SW480 (cell line): ENCODE measurements around the gene GAA.

Experiments
- DNase-seq: peaks from one replicate; pipeline ENCODE4 v3.0.0-alpha.2; 2016; ENCODE audit warnings: low spot score

GAA gene

GRCh38 chr17:80104321-80104955 is 3.1 kb downstream of the GAA start:
- DNase-seq = no peak

DNA sequence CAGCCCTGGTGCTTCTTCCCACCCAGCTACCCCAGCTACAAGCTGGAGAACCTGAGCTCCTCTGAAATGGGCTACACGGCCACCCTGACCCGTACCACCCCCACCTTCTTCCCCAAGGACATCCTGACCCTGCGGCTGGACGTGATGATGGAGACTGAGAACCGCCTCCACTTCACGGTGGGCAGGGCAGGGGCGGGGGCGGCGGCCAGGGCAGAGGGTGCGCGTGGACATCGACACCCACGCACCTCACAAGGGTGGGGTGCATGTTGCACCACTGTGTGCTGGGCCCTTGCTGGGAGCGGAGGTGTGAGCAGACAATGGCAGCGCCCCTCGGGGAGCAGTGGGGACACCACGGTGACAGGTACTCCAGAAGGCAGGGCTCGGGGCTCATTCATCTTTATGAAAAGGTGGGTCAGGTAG is 3.6 kb downstream of the GAA start:
- DNase-seq = no peak

GRCh38 chr17:80105762-80106161 is 4.4 kb downstream of the GAA start:
- no peak for DNase-seq

DNA sequence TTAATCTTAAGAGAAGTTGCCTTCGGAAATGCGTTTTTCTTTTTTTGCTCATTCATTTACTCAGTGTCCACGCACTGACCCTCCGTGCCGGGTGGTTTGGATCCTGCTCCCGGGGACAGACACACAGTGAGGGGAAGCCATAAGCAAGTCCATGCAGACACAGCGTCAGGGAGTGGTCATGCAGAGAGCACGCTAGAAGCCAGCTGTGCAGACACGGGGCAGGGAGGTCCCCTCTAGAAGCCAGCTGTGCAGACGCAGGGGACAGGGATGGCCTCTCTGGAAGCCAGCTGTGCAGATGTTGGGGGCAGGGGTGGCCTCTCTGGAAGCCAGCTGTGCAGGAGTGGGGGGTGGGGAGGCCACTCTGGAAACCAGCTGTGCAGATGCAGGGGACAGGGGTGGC is 4.8 kb downstream of the GAA start:
- no peak for DNase-seq

- DNase-seq = no peak
These were observed 5.4 kb downstream of the GAA start for GRCh38 chr17:80106751-80107150.

- DNase-seq = no peak
These were observed 6.0 kb downstream of the GAA start for GRCh38 chr17:80107231-80108021.

DNA sequence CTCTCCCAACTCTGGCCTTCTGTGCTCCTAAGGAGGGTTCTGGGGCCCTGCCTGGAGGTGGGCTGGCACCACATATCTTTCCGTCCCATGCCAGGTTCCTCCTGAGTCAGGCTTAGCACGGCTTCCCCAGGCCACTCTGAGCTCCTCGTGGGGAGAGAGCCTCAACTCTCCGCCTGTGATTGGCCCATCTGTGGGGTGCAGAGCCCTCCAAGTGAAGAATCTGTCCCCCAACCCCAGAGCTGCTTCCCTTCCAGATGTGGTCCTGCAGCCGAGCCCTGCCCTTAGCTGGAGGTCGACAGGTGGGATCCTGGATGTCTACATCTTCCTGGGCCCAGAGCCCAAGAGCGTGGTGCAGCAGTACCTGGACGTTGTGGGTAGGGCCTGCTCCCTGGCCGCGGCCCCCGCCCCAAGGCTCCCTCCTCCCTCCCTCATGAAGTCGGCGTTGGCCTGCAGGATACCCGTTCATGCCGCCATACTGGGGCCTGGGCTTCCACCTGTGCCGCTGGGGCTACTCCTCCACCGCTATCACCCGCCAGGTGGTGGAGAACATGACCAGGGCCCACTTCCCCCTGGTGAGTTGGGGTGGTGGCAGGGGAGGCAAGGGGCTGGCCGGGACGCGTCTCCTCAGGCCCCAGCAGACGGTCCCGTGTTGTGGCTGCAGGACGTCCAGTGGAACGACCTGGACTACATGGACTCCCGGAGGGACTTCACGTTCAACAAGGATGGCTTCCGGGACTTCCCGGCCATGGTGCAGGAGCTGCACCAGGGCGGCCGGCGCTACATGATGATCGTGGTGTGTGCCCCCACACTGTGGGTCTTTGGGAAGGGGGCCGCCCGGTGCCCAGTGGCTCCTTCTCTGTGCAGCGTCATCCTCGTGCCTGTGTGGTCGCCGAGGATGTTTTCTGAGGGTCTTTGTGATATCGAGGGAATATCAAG is 6.9 kb downstream of the GAA start:
- DNase-seq = no peak

- no peak for DNase-seq
These were observed 7.8 kb downstream of the GAA start for GRCh38 chr17:80109066-80109660.

DNA sequence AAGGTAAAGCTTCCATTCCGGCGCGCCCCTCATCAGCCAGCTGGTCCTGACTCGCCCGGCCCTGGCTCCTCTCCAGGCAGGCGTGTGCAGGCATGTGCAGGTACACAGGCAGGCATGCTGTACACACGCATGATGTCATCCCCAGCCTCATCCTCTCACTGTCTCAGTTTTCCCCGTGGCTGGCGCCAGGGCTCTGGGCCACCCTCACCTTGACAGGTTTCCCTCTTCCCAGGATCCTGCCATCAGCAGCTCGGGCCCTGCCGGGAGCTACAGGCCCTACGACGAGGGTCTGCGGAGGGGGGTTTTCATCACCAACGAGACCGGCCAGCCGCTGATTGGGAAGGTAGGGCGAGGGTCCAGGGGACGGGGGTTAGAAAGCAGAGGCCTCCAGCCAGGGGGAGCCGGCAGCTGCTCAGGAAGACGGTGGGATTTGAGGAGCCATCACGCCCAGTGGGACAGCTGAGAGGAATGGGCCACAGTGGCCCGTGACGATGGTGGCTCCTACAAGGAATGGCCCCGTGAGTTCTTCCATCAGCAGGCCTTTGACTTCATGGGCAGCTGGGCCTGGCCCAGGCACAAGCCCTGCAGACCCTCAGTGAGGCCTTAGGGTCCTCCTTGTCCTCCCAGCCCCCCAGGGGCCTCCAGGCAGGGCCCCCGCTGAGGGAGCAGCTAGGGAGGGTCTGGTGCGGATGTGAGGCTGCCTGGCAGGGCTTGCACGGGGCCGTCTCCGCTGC is 8.5 kb downstream of the GAA start:
- DNase-seq = no peak

GRCh38 chr17:80110447-80110812 is 9.0 kb downstream of the GAA start:
- DNase-seq = no peak

- DNase-seq = no peak
These were observed 9.7 kb downstream of the GAA start for GRCh38 chr17:80110927-80111701.

DNA sequence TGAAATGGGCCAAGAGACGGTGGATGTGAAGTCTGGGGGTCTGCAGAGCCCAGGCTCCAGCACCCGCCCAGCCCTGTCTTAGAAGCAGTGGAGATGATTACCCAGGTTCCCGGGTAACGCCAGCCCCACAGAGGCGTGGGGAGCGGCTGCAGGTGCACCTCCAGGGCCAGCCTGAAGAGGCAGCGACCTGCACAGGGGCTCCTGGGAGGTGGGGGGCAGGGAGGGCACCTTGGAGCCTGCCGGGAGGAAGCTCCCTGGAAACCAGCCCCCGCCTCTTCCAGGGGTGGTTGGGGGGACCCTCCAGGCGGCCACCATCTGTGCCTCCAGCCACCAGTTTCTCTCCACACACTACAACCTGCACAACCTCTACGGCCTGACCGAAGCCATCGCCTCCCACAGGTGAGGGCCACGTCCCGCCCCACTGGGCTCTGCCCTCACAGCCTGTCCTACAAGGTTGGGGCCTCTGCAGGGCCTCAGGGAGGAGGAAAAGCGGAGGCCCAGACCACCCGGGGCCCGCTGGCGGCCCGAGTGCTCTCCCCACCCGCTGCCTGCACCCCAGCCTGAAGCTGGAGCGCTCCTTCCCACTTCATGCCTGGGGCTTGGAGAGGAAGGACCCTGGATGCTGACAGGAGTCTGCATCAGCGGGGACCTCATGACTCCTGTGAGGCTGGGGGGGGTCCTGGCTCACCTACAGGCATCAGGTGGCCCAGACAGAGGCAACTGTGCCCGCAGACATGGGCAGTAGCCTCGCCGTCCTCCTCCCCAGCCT is 10.5 kb downstream of the GAA start:
- no peak for DNase-seq

- no peak for DNase-seq
These were observed 11.2 kb downstream of the GAA start for GRCh38 chr17:80112471-80113032.

GRCh38 chr17:80113033-80113484 is 11.7 kb downstream of the GAA start:
- no peak for DNase-seq

- no peak for DNase-seq
These were observed 13.4 kb downstream of the GAA start for GRCh38 chr17:80114758-80115157.

DNA sequence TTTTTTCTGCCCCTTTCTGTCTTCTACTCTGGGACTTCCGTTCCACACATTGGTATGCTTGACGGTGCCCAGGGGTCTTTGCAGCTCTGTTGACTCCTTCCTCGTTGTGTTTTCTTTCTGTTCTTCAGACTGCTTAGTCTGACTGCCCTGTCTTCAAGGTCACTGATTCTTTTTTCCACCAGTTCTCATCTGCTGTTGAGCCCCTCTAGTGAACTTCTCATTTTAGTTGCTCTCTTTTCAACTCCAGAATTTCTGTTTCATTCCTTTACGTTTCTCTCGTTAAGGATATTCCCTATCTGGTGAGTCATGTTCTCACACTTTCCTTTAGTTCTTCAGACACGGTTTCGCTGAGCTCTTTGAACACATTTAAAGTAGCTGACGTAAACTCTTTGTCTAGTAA is 13.8 kb downstream of the GAA start:
- DNase-seq = no peak

- DNase-seq = no peak
These were observed 15.0 kb downstream of the GAA start for GRCh38 chr17:80116276-80116920.

DNA sequence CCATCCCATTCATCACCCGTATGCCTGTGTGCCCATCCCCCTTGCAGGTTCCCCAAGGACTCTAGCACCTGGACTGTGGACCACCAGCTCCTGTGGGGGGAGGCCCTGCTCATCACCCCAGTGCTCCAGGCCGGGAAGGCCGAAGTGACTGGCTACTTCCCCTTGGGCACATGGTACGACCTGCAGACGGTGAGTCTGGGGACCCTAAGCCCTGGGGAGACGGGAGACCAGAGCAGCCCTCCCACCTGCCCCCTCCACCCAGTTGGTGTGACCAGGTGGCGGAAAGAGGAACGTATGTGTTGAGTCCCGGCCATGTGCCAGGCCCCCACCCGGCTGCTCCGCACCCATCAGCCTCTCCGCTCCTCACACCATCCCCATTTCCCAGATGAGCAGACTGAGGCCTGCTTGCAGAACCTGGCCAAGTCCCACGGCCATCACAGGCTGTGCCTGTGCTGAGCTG is 15.6 kb downstream of the GAA start:
- DNase-seq = no peak
